Activated naive CD8-positive, alpha-beta T cell treated with anti-CD3 and anti-CD28 coated beads, Interleukin-2, amount 50 U/mL, for 16 hours (primary cell): Measurements from ENCODE around the gene ODF4.
"Not testable (repeated sequence)": the region's sequence is repeated elsewhere in the genome, so short reads cannot be mapped to it uniquely, and the experiment has no call there.

Source experiments
- DNase-seq: peaks from one replicate; pipeline ENCODE4 v3.0.0-alpha.2; 2020; ENCODE audit warnings: low read depth, low spot score

The ODF4 gene

DNA sequence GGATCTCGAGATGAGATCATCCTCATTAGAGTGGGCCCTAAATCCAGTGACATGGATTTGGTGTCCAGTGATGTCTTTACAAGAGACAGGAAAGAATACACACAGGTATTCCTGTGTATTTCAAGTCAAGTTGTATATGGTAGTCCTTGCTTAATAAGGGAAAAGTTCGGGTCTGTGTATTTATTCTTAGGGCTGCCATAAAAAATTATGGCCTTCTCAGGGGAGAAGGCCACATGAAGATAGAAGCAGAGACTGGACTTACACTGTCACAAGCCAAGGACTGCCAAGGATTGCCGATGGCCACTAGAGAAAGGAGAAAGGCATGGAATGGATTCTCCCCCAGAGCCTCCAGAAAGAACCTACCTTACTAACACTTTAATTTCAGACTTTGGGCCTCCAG is 28.6 kb downstream of the ODF4 start:
- DNase-seq = no peak

DNA sequence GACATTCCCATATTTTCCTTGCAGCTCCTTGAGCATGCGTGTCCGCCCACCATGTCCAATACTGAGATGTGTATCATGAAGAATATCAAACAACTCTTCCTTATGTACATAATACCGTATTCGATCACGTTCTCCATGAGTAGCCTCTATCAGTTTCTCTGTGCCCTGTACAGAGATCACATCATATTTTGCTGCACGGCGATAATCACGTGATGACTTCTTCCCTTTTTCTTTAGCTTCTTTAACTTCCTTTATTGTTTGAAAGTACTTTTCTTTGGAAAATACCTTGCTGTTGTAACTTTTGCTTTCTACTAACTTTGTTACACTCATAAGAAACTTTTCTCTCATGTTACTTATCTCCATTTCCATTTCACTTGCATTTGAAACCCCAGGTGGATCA is 30.3 kb downstream of the ODF4 start:
- no peak for DNase-seq

DNA sequence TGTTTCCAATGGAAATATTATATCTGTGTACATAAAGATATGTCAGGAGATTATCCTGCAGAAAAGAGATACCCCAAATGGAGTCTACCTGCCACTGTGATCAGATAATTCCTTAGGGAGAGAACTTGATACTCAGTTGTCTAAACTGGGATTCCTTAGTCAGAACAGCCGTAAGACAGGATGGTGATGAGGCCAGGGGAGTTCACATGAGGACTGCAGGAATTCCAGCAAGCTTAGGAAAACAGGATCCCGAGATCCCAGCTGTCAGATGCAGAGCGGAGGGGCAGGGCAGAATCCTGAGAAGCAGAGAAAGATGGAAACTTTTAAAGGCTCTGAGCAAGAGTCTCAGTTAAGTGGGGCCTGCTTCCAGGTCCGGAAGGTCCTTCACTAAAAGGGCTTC is 32.1 kb downstream of the ODF4 start:
- DNase-seq = no peak

DNA sequence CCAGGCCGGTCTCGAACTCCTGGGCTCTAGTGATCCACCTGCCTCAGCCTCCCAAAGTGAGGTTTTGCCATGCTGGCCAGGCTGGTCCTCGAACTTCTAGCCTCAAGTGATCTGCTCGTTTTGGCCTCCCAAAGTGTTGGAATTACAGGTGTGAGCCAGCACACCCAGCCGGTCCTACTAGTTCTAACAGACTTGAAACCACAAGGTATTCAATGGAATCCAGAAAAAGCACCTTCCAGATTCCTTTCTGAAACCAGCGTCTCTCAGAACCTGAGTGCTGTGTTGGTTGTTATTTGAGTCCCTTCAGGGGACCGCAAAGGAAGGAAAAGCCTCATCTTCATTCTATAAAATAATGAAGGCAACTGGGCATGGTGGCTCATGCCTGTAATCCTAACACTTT is 32.8 kb downstream of the ODF4 start:
- no peak for DNase-seq

DNA sequence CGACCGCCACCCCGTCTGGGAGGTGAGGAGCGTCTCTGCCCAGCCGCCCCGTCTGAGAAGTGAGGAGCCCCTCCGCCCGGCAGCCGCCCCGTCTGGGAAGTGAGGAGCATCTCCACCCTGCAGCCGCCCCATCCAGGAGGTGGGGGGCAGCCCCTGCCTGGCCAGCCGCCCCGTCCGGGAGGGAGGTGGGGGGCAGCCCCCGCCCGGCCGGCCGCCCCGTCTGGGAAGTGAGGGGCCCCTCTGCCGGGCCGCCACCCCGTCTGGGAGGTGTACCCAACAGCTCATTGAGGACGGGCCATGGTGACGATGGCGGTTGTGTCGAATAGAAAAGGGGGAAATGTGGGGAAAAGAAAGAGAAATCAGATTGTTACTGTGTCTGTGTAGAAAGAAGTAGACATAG is 34.2 kb downstream of the ODF4 start:
- not testable (repeated sequence) for DNase-seq

DNA sequence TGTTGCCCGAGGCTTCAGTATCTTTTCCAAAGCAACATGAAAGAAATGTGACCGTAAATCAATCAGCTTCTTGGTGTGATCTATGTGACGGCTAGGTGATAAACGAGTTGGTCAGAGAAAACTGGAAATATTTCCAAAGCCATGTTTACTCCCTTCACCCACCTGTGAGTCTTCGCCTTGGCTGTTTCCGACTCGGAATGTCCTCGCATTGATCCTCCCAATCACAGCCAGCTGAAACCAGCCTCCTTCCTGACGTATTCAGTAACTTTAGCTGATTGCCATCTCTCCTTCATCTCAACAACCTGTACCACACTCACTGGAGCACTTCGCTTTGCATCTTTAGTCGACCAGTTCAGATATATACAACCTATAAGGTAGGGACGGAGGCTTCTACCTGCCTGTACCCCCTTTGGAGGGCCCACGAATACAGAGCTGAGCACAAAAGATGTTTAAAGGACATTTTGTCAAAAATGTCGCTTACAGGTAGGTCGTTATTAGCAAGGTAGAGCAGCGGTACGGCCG is 36.2 kb downstream of the ODF4 start:
- DNase-seq = no peak

DNA sequence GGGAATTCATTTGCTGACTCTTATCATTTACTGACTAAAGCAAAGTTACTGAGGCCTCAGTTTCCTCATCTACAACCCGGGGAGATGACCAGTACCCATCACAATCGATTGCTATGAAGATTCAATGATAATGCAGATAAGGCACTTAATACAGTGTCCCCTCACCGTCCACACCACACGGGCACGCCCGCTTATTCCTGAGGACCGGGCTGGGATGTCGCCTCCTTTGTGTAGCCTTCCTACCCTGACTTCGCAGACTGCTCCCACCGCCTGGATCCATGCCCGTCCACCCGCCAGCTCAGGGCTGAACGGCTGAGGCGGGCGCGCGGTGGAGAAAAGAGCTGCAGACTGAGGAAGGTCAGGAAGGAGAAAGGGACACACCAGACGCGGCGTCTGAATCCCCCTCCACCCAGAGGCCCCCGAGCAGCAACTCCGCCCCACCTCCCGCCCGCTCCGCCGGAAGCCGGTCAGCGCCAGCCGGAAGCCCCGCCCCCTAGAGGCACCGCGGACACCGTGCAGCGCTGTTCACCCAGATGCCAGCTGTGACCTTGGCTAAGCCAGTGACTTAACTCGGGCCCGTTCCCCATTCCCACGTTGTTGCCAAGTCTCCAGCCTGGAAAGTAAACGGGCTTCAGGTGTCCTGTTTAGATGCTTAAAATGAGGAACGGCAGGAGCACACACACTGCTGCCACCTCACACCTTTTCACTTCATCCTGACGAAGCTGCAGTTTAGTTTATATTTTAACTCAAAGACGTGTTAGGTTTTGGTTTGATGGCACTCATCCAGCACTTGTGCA is 36.8 kb downstream of the ODF4 start, which contains the start of gene KRABD2:
TSS of gene KRABD2 (minus strand) at position 434 of the 797 bp plus-strand sequence.
- peak; percentile 86 for DNase-seq

DNA sequence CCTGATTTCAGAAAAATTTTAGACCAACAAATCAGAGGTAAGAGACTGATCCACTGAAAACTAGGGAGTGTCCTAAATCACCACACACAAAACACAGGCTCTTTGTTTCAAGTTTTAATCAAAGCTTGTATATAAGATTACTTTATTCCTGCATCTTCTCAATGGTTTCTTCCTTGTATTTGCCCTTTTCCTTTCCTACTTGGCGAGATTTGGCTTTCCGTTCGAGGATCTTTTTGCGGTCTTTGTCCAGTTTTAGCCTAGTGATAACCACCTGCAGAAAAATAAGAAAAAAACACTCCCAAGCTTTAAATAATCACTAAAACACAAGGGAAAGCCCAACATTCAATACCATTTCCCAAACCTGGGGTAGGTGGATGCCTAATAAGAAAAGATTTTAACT is 37.8 kb downstream of the ODF4 start:
- DNase-seq = no peak

DNA sequence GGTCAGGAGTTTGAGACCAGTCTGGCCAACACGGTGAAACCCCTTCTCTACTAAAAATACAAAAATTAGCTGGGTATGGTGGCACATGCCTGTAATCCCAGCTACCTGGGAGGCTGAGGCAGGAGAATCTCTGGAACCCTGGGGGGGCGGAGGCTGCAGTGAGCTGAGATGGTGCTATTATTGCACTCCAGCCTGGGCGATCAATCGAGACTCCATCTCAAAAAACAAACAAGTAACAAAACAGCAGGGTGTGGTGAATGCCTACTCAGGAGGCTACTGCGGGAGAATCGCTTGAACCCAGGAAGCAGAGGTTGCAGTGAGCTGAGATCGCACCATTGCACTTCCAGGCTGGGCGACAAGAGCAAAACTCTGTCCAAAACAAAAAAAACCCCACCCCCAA is 38.5 kb downstream of the ODF4 start:
- DNase-seq = not testable (repeated sequence)

DNA sequence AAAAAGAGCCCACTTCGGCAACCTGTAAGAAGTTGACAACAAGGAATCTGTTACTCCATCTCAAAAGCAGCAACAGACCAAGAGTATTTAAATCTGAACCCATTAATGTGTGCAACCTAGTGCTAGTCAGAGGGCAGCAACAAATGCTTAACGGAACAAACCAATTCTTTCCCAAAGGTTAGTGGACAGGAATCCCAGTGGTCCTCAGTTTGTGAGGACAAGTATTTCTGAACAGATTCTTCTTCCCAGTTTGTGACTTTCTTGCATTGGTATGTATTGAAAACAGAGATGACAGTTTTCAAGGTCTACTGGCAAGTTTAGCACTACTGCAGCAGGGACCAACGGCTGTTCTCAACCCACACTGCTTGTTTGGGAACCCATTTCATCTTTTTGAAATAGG is 40.4 kb downstream of the ODF4 start:
- DNase-seq = no peak

DNA sequence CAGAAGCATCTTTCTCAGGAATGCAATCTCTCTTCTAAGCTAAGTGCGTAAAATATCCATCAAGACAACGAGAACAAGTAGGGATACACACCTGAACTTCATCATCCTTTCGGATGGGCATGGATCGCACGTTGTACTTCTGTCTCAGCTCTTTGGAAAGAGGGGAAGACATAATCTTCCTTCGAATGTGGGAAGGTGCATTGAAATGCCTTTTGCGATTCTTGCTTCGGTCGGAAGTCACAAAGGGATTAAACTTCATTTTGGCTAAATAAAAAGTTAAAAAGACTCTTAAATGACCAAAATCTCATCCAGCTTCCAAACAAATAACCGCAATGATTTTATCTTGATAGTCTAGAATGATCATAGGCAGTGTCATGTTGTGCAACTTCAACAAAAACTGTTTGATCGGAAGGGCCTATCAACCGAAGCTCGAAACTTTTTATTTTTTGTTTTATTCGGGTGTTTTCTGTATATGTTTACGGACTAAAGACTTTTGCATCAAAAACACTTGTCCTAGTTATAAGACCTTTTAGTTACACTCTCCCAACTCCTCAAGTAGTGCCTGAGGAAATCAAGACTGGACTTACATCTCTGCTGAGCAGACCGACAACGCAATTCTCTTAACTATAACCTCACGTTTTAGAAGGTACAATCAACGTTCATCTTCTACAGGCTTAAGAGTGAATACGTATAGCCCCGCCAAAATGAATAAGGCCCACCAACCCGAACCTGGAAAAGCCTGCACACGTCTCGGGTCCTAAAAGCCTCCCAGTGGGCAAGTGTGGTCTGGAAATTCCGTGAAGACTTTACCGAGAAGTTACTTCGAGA is 42.6 kb downstream of the ODF4 start:
- no peak for DNase-seq

DNA sequence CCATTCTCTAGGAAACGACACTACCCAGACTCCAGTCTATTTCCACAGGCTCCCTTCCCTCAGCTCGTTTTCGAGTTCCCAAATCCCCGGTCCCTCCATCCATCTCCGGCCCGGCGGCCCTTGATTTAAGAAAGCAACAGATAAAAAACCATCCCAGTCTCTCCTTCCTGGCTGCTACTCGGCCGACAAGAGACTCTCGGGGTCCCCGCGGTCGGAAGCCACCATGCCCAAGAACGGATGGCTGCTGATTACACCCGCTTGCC is 43.2 kb downstream of the ODF4 start:
- no peak for DNase-seq

DNA sequence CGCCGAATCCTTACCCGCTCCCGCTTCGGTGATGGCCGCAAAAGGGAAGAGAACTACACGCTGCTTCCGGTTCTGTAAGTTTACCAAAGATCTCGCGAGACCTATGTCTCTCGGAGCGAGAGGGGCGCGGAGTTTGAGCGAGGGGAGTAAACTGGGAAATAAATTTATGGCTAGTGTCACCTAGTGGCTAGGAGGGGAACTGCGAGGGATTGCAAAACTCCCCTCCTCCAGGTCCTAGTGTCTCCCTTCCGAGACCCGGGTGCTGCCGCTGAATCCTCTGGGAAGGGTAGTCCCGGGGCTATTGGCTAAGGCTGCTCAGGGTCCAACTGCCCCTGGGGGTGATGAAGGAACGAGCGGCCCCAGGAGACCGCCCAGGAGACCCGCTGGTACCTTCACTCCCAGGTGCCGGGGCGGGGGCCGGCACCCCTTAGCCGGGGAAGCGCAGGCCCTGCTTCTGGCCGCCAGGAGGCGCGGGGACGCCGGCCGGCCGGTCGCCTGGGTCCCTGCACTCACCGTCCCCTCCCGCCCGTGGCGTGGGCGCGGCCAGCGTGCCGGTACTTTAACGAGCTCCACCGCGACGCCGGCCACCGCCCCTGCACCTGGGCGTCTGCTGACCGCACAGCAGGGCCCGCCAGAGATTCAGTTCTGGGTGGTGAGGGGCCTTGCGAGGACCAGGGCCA is 43.6 kb downstream of the ODF4 start, which contains the start of gene RPL26:
TSS of gene RPL26 (minus strand) at position 51 of the 680 bp plus-strand sequence. CDS start 883 bp downstream, outside the sequence.
- peak; percentile 85 for DNase-seq

DNA sequence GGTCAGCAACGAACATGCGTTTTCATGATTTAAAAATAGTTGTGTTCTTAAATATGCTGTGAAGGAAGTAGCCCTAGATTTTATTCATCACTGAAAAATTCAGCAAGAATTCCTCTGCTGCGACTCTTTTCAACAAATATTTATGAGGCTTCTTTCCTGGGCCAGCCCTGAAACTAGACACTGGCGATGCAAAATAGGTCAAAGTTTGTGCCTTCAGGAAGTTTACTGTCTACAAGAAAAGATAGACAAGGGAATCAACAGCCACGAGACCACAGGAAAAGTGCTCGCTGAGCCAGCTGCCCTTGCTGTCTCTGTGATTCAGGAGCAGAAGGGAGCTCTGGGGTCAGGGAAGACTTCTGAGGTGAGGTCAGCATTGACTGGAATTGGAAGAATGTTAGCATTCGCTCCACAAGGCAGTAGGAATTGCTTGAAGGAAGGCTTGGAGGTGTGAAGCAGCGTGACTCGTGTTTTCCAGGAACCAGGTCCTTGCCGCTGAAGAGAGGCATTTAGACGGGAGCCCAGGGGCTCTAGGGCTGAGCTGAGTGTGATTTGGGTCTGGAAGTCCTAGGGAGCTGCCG is 45.2 kb downstream of the ODF4 start:
- no peak for DNase-seq

DNA sequence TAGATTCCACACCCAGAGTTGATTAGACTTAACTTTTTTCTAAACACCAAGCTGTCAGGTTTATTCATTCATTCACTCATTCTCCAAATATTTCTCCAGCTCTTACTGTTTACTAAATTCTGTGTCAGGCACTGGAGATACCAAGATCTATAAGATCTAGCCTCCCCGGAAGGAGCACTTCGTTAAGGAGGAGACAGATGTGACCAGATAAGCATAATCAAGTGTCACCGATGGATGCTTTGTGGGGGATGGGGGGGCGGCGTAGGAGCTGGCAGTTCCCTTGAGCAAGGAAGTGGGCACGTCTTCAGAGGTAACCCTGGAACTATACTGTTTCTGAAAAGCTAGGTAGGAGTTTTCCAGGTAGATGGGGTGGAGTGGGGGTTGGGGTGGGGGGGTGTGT is 47.2 kb downstream of the ODF4 start:
- DNase-seq = no peak

DNA sequence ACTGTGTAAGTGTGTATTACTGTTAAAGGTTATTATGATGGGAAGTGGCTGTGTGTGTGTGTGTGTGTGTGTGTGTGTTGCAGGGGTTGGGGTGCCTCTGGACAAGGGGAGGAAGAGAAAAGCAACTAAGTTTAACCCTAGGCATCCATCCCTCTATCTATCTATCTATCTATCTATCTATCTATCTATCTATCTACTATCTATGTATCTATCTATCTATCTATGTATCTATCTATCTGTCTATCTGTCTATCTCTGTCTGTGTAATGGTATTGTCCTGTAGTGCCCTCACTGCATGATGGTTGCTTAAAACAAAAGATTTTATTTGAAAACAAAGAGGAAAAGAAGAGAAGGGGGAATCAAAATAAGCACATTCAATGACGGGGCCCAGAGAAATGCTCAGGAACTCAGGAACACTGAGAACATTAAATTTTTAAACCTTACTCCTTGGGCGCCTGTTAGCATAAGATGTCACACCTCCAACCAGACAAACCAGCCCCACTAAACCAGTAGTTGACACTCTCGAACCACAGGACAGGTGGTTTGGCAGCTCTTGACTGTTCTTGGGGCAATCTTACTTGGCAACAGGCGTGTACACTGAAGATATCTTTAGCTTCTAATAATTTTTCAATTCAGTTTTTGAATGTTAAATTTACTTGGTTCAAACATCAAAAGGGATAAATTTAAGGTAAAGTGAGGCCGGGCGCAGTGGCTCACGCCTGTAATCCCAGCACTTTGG is 48.4 kb downstream of the ODF4 start:
- DNase-seq = no peak

DNA sequence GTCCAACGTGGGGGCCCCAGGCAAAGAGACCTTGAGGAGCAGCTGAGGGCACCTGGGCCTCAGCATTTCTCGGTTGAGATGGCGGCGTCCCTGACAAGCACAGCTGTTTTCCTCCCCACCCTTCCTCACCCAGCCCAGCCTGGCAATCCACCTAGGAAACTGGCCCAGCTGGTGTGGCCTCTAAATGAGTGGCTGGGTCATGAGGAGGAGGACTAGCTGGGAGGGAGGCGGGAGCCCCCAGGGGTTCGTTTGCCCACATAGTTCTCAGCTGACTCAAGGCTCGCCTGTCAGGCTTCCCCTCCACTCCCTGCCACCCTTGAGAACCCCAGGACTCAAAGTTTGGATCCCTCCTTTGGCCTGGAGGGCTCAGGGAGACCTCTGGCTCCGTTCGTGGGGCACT is 52.1 kb downstream of the ODF4 start:
- DNase-seq = no peak

DNA sequence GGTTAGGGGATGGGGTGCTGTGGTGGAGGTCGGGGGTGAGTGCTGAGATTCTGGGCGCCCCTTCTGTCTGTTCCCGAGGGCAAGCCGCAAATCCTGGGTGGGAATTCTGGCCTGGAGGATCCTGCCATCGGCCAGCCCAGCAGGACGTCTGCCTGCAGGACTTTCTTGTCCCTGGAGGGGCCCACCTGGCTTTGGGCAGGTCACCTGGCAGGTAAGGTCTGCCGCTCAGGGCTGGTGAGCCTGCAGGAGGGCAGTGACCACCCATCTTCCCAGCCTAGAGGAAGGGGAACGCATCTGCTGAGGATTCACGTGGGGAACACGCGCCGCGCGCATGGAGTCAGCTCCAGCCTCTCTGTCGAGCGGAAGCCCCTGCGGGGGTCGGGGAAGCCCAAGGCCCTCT is 52.6 kb downstream of the ODF4 start:
- no peak for DNase-seq

DNA sequence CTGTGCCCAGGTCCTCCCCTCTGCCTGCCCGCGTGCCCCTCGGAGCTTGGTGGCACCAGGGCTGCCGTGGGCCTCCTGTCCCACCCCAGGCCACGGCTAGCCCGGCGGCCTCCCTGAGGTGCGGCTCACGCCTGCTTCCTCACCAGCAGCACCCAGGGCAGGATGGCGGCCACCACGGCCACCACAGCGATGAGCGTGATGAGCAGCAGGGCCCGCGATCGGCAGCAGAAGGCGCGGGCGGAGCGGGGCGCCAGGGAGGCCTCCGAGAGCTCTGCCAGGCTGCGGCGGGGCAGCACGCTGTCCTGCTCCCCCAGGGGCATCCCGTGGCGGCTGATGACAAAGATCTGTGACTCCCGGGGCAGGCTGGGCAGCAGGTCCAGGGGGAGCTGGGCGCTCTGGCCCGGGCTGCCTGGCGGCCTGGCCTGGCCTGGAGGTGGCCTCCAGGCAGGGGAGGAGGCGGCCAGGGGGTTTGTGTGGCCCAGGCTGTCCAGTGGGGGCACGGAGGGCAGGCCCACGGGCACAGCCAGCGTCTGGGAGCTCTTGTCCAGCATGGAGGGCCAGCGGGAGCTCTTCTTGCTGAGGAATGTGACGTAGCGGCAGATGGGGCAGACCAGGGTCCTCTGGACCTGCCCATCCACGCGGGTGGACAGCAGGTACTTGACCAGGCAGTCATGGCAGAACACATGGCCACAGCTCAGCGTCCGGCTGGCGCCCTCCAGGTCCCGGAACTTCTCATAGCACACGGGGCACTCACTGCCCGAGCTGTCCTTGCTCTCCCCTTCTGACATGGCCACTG is 53.2 kb downstream of the ODF4 start:
- DNase-seq = no peak

DNA sequence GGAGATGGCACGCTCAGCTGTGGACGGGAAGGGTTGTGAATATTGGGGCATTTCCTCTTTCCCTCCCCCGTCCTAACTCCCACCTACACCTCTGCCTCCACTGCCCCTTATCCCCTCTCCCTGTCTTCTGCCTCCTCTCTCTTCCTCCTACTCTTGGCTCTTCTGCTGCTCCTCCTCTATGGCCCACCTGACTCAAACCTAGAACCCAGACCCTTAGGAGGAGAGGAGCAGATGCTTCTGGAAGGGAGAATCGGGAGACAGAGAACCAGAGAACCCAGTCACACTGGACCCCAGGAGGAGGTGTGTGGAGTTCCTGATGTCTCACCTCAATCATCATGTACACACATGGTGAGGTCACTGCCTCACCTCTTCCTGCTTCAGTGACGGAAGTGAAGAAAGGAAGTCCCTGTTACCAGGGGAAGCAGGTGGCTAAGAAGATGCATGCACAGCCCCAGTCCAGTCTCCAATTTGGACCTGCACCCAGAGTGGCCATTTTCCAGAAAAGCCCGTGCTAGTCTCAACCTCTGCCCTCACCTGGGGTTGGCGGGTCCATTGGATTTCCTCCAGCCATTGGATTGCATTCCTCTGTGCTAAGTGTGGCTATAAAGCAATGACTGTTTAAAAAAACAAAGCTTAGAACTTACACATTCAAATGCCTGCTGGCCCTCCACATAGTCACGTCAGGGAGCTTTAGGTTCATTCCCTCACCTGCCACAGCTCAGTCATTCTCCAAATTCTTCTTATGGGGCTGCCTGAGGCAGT is 54.0 kb downstream of the ODF4 start:
- DNase-seq = no peak
